H1 (cell line): ENCODE measurements around the gene INHA. TPM values are rescaled to one million over a fixed set of nuclear protein-coding genes. Genes with fewer than 3 reads are reported as not detected.
A peak's percentile ranks its signal among the peaks of the same experiment; 100 is the strongest.

Source experiments
- CTCF ChIA-PET: fragments of 300-600 bp; sonication (Branson Sonifier 250); formaldehyde crosslinking; loops from one replicate; lab custom pipeline; 2021; ENCODE audit not compliant: partially characterized antibody; lab: Charles Lee
- POLR2A ChIA-PET: fragments of 300-600 bp; sonication (Branson Sonifier 250); formaldehyde crosslinking; loops from one replicate; lab custom pipeline; 2021; ENCODE audit warnings: inconsistent platforms; ENCODE audit not compliant: partially characterized antibody; lab: Charles Lee
- DNase-seq, 2 experiments: peaks; one replicate each; pipeline versions ENCODE4 v3.0.0 to v3.0.0-alpha.2; 2010 to 2022; ENCODE audit warnings: low spot score in 2 of 2, low read depth in 1 of 2, mixed read lengths in 1 of 2
- FAIRE-seq: peaks from 2 replicates; lab custom pipeline; 2011; peaks lifted over from hg19 to GRCh38; lab: Jason Lieb, UNC
- H2AFZ ChIP-seq: 2 replicates; pipeline ENCODE4 v1.8.1; 2012; ENCODE audit warnings: low read length, inconsistent platforms
- H2AK5ac ChIP-seq: 2 replicates; pipeline ENCODE4 v1.6.1; 2013; ENCODE audit warnings: low read depth, low read length
- H2BK120ac ChIP-seq: replicated peaks from 2 replicates; pipeline ENCODE3; 2013; ENCODE audit warnings: low read depth, low read length, inconsistent platforms
- H2BK12ac ChIP-seq: 2 replicates; pipeline ENCODE4 v1.6.1; 2013; ENCODE audit warnings: low read depth, low read length
- H2BK15ac ChIP-seq: 2 replicates; pipeline ENCODE4 v1.6.1; 2013; ENCODE audit warnings: low read length
- H2BK20ac ChIP-seq: 2 replicates; pipeline ENCODE4 v1.6.1; 2013; ENCODE audit warnings: low read length
- H2BK5ac ChIP-seq: 2 replicates; pipeline ENCODE4 v1.6.1; 2013; ENCODE audit warnings: low read depth, low read length
- H3K14ac ChIP-seq: 2 replicates; pipeline ENCODE4 v1.6.1; 2013; ENCODE audit warnings: inconsistent platforms; ENCODE audit not compliant: insufficient read length
- H3K18ac ChIP-seq: 2 replicates; pipeline ENCODE4 v1.6.1; 2013; ENCODE audit warnings: low read length; ENCODE audit errors: extremely low read depth
- H3K23ac ChIP-seq: 2 replicates; pipeline ENCODE4 v1.6.1; 2013; ENCODE audit warnings: inconsistent platforms; ENCODE audit not compliant: insufficient read length
- H3K23me2 ChIP-seq: 2 replicates; pipeline ENCODE4 v1.6.1; 2013; ENCODE audit warnings: low read depth, low read length
- H3K27ac ChIP-seq: 2 replicates; pipeline ENCODE4 v1.6.1; 2011; ENCODE audit warnings: low read depth, low read length, inconsistent platforms
- H3K27me3 ChIP-seq, 4 experiments: replicated peaks in 1 of 4; 1 replicate in 1 of 4; 2 replicates in 3 of 4; pipeline versions ENCODE4 v1.6.1 to v1.8.1; 2011 to 2013; ENCODE audit warnings: low read length in 3 of 4, mild to moderate bottlenecking in 3 of 4, inconsistent platforms in 2 of 4, mixed read lengths in 2 of 4, moderate library complexity in 1 of 4; ENCODE audit not compliant: control insufficient read depth in 3 of 4, insufficient read depth in 3 of 4; ENCODE audit errors: extremely low read depth in 1 of 4
- H3K36me3 ChIP-seq, 4 experiments: 2 replicates each; pipeline versions ENCODE4 v1.6.1 to v1.8.1; 2011 to 2013; ENCODE audit warnings: mild to moderate bottlenecking in 4 of 4, low read length in 3 of 4, moderate library complexity in 2 of 4, control low read depth in 1 of 4, inconsistent platforms in 1 of 4; ENCODE audit not compliant: insufficient read depth in 4 of 4, control insufficient read depth in 2 of 4
- H3K4ac ChIP-seq: replicated peaks from 2 replicates; pipeline ENCODE3; 2013; ENCODE audit warnings: low read length, low read depth, mixed read lengths, inconsistent platforms; ENCODE audit not compliant: insufficient read length
- H3K4me1 ChIP-seq, 4 experiments: replicated peaks in 1 of 4; 1 replicate in 1 of 4; 2 replicates in 3 of 4; pipeline versions ENCODE4 v1.6.1 to v1.8.1; 2011 to 2013; ENCODE audit warnings: low read length in 3 of 4, inconsistent platforms in 2 of 4, mixed read lengths in 1 of 4; ENCODE audit not compliant: insufficient read depth in 4 of 4, control insufficient read depth in 3 of 4
- H3K4me2 ChIP-seq, 2 experiments: 2 replicates each; pipeline versions ENCODE4 v1.6.1 to v1.8.1; 2011 to 2013; ENCODE audit warnings: low read depth in 2 of 2, low read length in 2 of 2, control low read depth in 1 of 2, inconsistent platforms in 1 of 2, mild to moderate bottlenecking in 1 of 2; ENCODE audit not compliant: insufficient read depth in 1 of 2
- H3K4me3 ChIP-seq, 4 experiments: fragments of 200-600, 300-600 bp in 1 of 4; sonication (generic), shearing (Covaris generic), sonication (Bioruptor Twin) in 1 of 4; 2 replicates each; pipeline versions ENCODE4 v1.5.1 to v1.8.1; 2011 to 2016; ENCODE audit warnings: low read length in 4 of 4, low read depth in 3 of 4, control low read depth in 2 of 4, inconsistent platforms in 2 of 4, mild to moderate bottlenecking in 2 of 4, mixed read lengths in 1 of 4, moderate library complexity in 1 of 4; ENCODE audit not compliant: insufficient read depth in 2 of 4; ENCODE audit errors: extremely low read depth in 1 of 4
- H3K56ac ChIP-seq: replicated peaks from 2 replicates; pipeline ENCODE3; 2013; ENCODE audit warnings: low read depth, mild to moderate bottlenecking, mixed read lengths, low read length, inconsistent platforms; ENCODE audit not compliant: insufficient read length
- H3K79me1 ChIP-seq: 2 replicates; pipeline ENCODE4 v1.6.1; 2013; ENCODE audit warnings: low read depth, low read length, control low read depth
- H3K79me2 ChIP-seq, 2 experiments: 2 replicates each; pipeline versions ENCODE4 v1.6.1 to v1.8.1; 2012 to 2013; ENCODE audit warnings: low read length in 2 of 2, mild to moderate bottlenecking in 2 of 2, inconsistent platforms in 1 of 2; ENCODE audit not compliant: insufficient read depth in 2 of 2, control insufficient read depth in 1 of 2
- H3K9ac ChIP-seq, 4 experiments: replicated peaks in 1 of 4; 1 replicate in 1 of 4; 2 replicates in 3 of 4; pipeline versions ENCODE4 v1.6.1 to v1.8.1; 2011 to 2013; ENCODE audit warnings: low read depth in 3 of 4, low read length in 3 of 4, control low read depth in 2 of 4, mild to moderate bottlenecking in 2 of 4, moderate library complexity in 2 of 4, inconsistent platforms in 1 of 4; ENCODE audit errors: extremely low read depth in 1 of 4
- H3K9me3 ChIP-seq, 2 experiments: 2 replicates each; pipeline versions ENCODE4 v1.6.1 to v1.8.1; 2012 to 2013; ENCODE audit warnings: mild to moderate bottlenecking in 2 of 2, moderate library complexity in 2 of 2, control low read depth in 1 of 2, inconsistent platforms in 1 of 2, low read depth in 1 of 2, low read length in 1 of 2, mixed read lengths in 1 of 2; ENCODE audit not compliant: insufficient read depth in 2 of 2
- H4K20me1 ChIP-seq, 2 experiments: replicated peaks in 1 of 2; 2 replicates each; pipeline versions ENCODE3 to v1.8.1; 2011 to 2013; ENCODE audit warnings: inconsistent platforms in 2 of 2, low read length in 2 of 2, mild to moderate bottlenecking in 1 of 2; ENCODE audit not compliant: insufficient read depth in 2 of 2, control insufficient read depth in 1 of 2
- H4K5ac ChIP-seq: 2 replicates; pipeline ENCODE4 v1.6.1; 2013; ENCODE audit warnings: low read length, low read depth, mixed read lengths, inconsistent platforms; ENCODE audit not compliant: insufficient read length
- H4K8ac ChIP-seq: 2 replicates; pipeline ENCODE4 v1.8.0; 2013; ENCODE audit warnings: mild to moderate bottlenecking, moderate library complexity, low read length, inconsistent platforms; ENCODE audit not compliant: insufficient read depth; ENCODE audit errors: extremely low read depth
- H4K91ac ChIP-seq: replicated peaks from 2 replicates; pipeline ENCODE3; 2013; ENCODE audit warnings: low read length, mixed read lengths, inconsistent platforms; ENCODE audit not compliant: insufficient read length
- BRCA1 ChIP-seq: IDR thresholded peaks from 2 replicates; pipeline ENCODE4 v1.6.1; 2012; ENCODE audit warnings: low read depth, low read length, improper control_type of control experiment
- EGR1 ChIP-seq: IDR thresholded peaks from 2 replicates; pipeline ENCODE4 v1.6.1; 2011; ENCODE audit warnings: low read depth, low read length, borderline replicate concordance
- GABPA ChIP-seq: IDR thresholded peaks from 2 replicates; pipeline ENCODE4 v1.6.1; 2011; ENCODE audit warnings: mild to moderate bottlenecking, low read length, moderate library complexity, borderline replicate concordance; ENCODE audit not compliant: insufficient read depth
- KDM5A ChIP-seq: fragments of 200-600 bp; IDR thresholded peaks from 2 replicates; pipeline ENCODE4 v1.7.1; 2012; ENCODE audit warnings: mild to moderate bottlenecking, low read length, inconsistent platforms, mixed read lengths
- NRF1 ChIP-seq: IDR thresholded peaks from 2 replicates; pipeline ENCODE4 v1.6.1; 2011; ENCODE audit warnings: mild to moderate bottlenecking, low read depth, low read length, improper control_type of control experiment
- POLR2AphosphoS5 ChIP-seq: IDR thresholded peaks from 2 replicates; pipeline ENCODE4 v1.6.1; 2011; ENCODE audit warnings: low read depth, low read length
- RBBP5 ChIP-seq: IDR thresholded peaks from 2 replicates; pipeline ENCODE4 v1.7.1; 2012; ENCODE audit warnings: low read depth, mild to moderate bottlenecking, inconsistent platforms, low read length, moderate library complexity, borderline replicate concordance
- SIX5 ChIP-seq: IDR thresholded peaks from 2 replicates; pipeline ENCODE4 v1.6.1; 2011; ENCODE audit warnings: mild to moderate bottlenecking, low read depth, low read length
- TAF7 ChIP-seq: optimal IDR thresholded peaks from 2 replicates; pipeline ENCODE3; 2011; ENCODE audit warnings: low read depth, mild to moderate bottlenecking, inconsistent platforms, low read length, moderate library complexity, borderline replicate concordance
- WGBS, 2 experiments: shearing (Covaris generic) in 1 of 2; methylation state at CpG; one replicate each; pipeline versions ENCODE4 v1.1.6 to v1.1.7; 2013 to 2015; ENCODE audit warnings: low lambda C conversion rate in 2 of 2, mixed read lengths in 2 of 2, inconsistent platforms in 1 of 2, low coverage in 1 of 2, missing lambda C conversion rate in 1 of 2; ENCODE audit not compliant: insufficient replicate concordance in 2 of 2, insufficient coverage in 1 of 2, insufficient read length in 1 of 2; ENCODE audit errors: extremely low coverage in 1 of 2, missing lambda C conversion rate in 1 of 2; 5-methylcytosine and 5-hydroxymethylcytosine counted together
- polyA plus RNA-seq, 7 experiments: library from polyadenylated mRNA; depleted of rRNA in 3 of 7; stranded (reverse) in 5 of 7; unstranded in 2 of 7; fragments of >200 nt in 5 of 7; fragments of 200-250 nt in 2 of 7; gene quantifications; 1 replicate in 5 of 7; 2 replicates in 1 of 7; 4 replicates in 1 of 7; pipeline versions ENCODE4 v1.2.1 to v1.2.3, GENCODE V29; 2011 to 2013; ENCODE audit warnings: missing spikeins in 2 of 7, mixed read lengths in 2 of 7
- total RNA-seq: library from RNA; stranded (reverse); fragmentation: NEBNext Ultra II Directional; extraction: Animal tissue kit (Norgen Biotek cat#: 25700); gene quantifications from 2 replicates; pipeline ENCODE4 v1.2.1, GENCODE V29; 2021
- TF ChIP-seq, protein P1 (sequence below): IDR thresholded peaks from 2 replicates; pipeline ENCODE4 v1.6.1; 2012; ENCODE audit warnings: low read length, inconsistent platforms

Gene INHA
- total and polyA plus RNA-seq, 2 of the 8 experiments (the other 6 are each of a cell fraction or from before 2014, with no cell fraction given), result 0.65 to 2.7 TPM

- Histone ChIP-seq H2AK5ac (no peak overlapping the region), H4K20me1 (no peaks in the 10 kb centered on the region), H2BK120ac (no peak overlapping the region), H3K4me2 (no peak overlapping the region), H3K56ac (no peak overlapping the region), H3K27me3 (no peaks in the 10 kb centered on the region; a peak in 1 of 7 replicates), H4K8ac (no peak overlapping the region), H3K79me1 (no peaks in the 10 kb centered on the region), H2BK20ac (0 out of 2 replicates have a peak overlapping the region, but pooled peaks have one; percentile 61), H2BK15ac (peak overlapping the region; percentile 81), H4K5ac (no peak overlapping the region), H3K79me2 (no peaks in the 10 kb centered on the region), H3K23me2 (peaks cover 2% of the 10 kb centered on the region; the same call in 1 of the 2 replicates), H3K9me3 (no peaks in the 10 kb centered on the region), H3K23ac (no peak overlapping the region), H2BK12ac (peak overlapping the region; percentile 63; the same call in 1 of the 2 replicates), H3K14ac (no peak overlapping the region), H3K4ac (peak overlapping the region; percentile 27), H3K27ac (no peak overlapping the region), H4K91ac (no peak overlapping the region), H2AFZ (no peak overlapping the region), H3K4me3 (no peak overlapping the region), H3K4me1 (peaks cover 7 to 20% (median 12%) of the 10 kb centered on the region in 4 experiments), H2BK5ac (no peak overlapping the region), H3K18ac (no peak overlapping the region; the same call in 1 of the 2 replicates), H3K9ac (no peak overlapping the region), H3K36me3 (no peaks in the 10 kb centered on the region)
- WGBS, 2 experiments, result 92% methylated on average over 8 of the region's 8 CpGs; no CpG with 5 or more reads in 1 of the 2 experiments
- DNase-seq, result no peak
- POLR2A ChIA-PET, result interaction anchor here (0.6 to 18.6 kb wide), 4 partner anchors 9 to 20 kb away, joined by 3 to 293 read pairs (median 22); partner anchors contain the start of gene STK11IP
- CTCF ChIA-PET, result interaction anchor here (1.1 to 5.9 kb wide), 6 partner anchors 16 to 97 kb away, joined by 3 to 51 read pairs (median 6); partner anchors contain the start of gene STK11IP
- FAIRE-seq, result no peak
- TF ChIP-seq SIX5 (no peak), RBBP5 (no peak), BRCA1 (no peak), EGR1 (no peak), NRF1 (no peak), POLR2AphosphoS5 (no peak), TAF7 (no peak), KDM5A (no peak), GABPA (no peak)
- TF ChIP-seq, protein P1, sequence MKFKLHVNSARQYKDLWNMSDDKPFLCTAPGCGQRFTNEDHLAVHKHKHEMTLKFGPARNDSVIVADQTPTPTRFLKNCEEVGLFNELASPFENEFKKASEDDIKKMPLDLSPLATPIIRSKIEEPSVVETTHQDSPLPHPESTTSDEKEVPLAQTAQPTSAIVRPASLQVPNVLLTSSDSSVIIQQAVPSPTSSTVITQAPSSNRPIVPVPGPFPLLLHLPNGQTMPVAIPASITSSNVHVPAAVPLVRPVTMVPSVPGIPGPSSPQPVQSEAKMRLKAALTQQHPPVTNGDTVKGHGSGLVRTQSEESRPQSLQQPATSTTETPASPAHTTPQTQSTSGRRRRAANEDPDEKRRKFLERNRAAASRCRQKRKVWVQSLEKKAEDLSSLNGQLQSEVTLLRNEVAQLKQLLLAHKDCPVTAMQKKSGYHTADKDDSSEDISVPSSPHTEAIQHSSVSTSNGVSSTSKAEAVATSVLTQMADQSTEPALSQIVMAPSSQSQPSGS, result no peak
Measured at GRCh38 chr2:219578811-219579613, 6.9 kb downstream of the INHA start.
